Activated T-cell treated with anti-CD3 and anti-CD28 coated beads for 48 hours (primary cell): Measurements from ENCODE around the gene USH1G.
A peak's percentile ranks its signal among the peaks of the same experiment; 100 is the strongest.
"Not testable (repeated sequence)": the region's sequence is repeated elsewhere in the genome, so short reads cannot be mapped to it uniquely, and the experiment has no call there.

Source experiments
- DNase-seq: peaks from one replicate; pipeline ENCODE4 v3.0.0-alpha.2; 2020; ENCODE audit warnings: low read depth

The USH1G gene

GRCh38 chr17:74922694-74923537 is at the start of gene USH1G:
TSS of gene USH1G (minus strand) at chr17:74923255. CDS start at chr17:74923073, 182 bp downstream.
- DNase-seq = no peak

- DNase-seq = peak; percentile 76
These were observed 49.3 kb upstream of the USH1G start, which contains the start of gene HID1 for GRCh38 chr17:74972107-74972972. TSS of gene HID1 (minus strand) at chr17:74972759. CDS start at chr17:74972656, 103 bp downstream.

GRCh38 chr17:74971842-74972106 is 48.7 kb upstream of the USH1G start:
- no peak for DNase-seq

GRCh38 chr17:74971069-74971841 is 48.2 kb upstream of the USH1G start:
- DNase-seq = no peak

GRCh38 chr17:74970395-74970794 is 47.3 kb upstream of the USH1G start:
- DNase-seq = no peak

- DNase-seq = not testable (repeated sequence)
These were observed 46.4 kb upstream of the USH1G start for GRCh38 chr17:74969501-74969900.

GRCh38 chr17:74968361-74968780 is 45.3 kb upstream of the USH1G start:
- no peak for DNase-seq

- DNase-seq = no peak
These were observed 42.0 kb upstream of the USH1G start for GRCh38 chr17:74964988-74965622.

GRCh38 chr17:74964246-74964761 is 41.2 kb upstream of the USH1G start:
- DNase-seq = no peak

- no peak for DNase-seq
These were observed 40.6 kb upstream of the USH1G start for GRCh38 chr17:74963656-74964055.

- DNase-seq = no peak
These were observed 39.8 kb upstream of the USH1G start for GRCh38 chr17:74962622-74963394.

- peak; percentile 76 for DNase-seq
These were observed 38.7 kb upstream of the USH1G start for GRCh38 chr17:74961657-74962350.

- DNase-seq = peak; percentile 48
These were observed 37.7 kb upstream of the USH1G start for GRCh38 chr17:74960570-74961342.

- no peak for DNase-seq
These were observed 36.9 kb upstream of the USH1G start for GRCh38 chr17:74959826-74960515.

- DNase-seq = peak; percentile 79
These were observed 35.1 kb upstream of the USH1G start for GRCh38 chr17:74957935-74958740.

- no peak for DNase-seq
These were observed 33.0 kb upstream of the USH1G start for GRCh38 chr17:74956093-74956492.

- no peak for DNase-seq
These were observed 31.8 kb upstream of the USH1G start for GRCh38 chr17:74954665-74955421.
